ENCODE data around the gene TULP4. TPM values are rescaled to one million over a fixed set of nuclear protein-coding genes. Genes with fewer than 3 reads are reported as not detected.
A peak's percentile ranks its signal among the peaks of the same experiment; 100 is the strongest.

Gene TULP4
- total and polyA plus RNA-seq, 7 experiments from 2014 or later, result 33.3 to 79.0 (median 51.8) TPM

DNA sequence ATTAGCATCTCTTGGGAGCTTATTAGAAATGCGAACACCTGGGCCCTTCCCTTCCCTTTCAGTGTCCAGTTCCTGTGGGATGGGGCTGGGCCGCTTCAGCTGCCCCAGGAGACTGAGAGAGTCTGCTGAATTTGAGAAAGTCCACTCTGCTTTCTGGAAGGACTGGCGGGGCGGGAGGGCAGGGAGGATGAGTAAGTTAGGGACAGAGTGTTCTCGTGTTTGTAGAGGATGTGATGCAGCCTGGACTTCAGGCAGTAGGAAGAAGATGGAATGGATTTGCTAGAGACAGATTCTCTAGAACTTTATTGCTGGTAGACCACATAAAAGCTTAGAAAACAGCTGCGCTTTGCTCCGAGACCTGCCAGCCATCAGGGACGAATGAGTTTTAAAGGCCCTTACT lies 1.1 kb upstream of the TULP4 start:
- H3K36me3 ChIP-seq (ENCODE audit: control insufficient read depth in 2 of 3, insufficient read depth in 3 of 3, low read length in 3 of 3), result peaks cover 0 to 17% (median 0%) of the 10 kb centered on the region in 3 experiments
- no peaks in the 10 kb centered on the region for H3K27me3 Mint-ChIP-seq
- no peak overlapping the region for H3K4me3 ChIP-seq (ENCODE audit: low read length)
- ATAC-seq (no peak), DNase-seq (no peak)
- H3K4me1 ChIP-seq (ENCODE audit: control insufficient read depth in 2 of 2, insufficient read depth in 2 of 2, low read length in 2 of 2), result no peaks in the 10 kb centered on the region
- no peak overlapping the region for H3K27ac ChIP-seq (ENCODE audit: low read depth, low read length)
- peaks cover 0 to 8% (median 0%) of the 10 kb centered on the region in 11 donors for H3K9me3 Mint-ChIP-seq
- peaks cover 6 to 18% (median 10%) of the 10 kb centered on the region in 7 donors for H3K4me1 Mint-ChIP-seq
- peak overlapping the region in 1 of 9 donors; percentile 28 for H3K27ac Mint-ChIP-seq
- peaks cover 20 to 58% (median 53%) of the 10 kb centered on the region in 5 donors for H3K36me3 Mint-ChIP-seq
- ChIA-PET POLR2A (no interaction called here), CTCF (interaction anchor here (0.7 kb wide), 1 partner anchor 1522 kb away, joined by 3 read pairs; no protein-coding TSS in a partner anchor)
- no peaks in the 10 kb centered on the region for H3K9me3 ChIP-seq (ENCODE audit: control insufficient read depth in 2 of 3, low read length in 3 of 3)
- intact Hi-C loops (cut with micrococcal nuclease), result no loop called here
- H3K27me3 ChIP-seq (ENCODE audit: control insufficient read depth in 2 of 2, insufficient read depth in 2 of 2, low read length in 2 of 2), result no peaks in the 10 kb centered on the region
- no peak overlapping the region for H3K4me3 Mint-ChIP-seq

DNA sequence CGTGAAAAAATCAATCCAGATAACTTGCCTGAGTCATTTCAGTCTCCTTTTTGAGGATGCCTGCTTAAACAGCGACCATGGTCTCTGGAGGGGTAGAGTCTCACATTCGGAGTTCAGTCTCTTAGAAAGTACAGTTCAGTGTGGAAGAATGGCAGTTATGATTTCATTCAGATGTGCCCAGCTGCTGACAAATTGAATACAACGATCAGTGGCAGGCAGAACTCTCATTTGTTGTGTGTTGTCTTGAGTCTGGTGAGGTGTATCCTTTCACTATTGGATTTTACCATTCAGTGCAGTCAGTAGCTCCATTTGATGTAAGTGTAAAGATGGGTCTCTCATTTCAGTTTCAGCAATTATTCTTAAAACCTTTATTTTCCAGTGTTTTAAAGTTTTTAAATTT lies 639 bp upstream of the TULP4 start:
- ATAC-seq (no peak), DNase-seq (no peak)
- Histone ChIP-seq H3K27me3 (ENCODE audit: control insufficient read depth in 2 of 2, insufficient read depth in 2 of 2, low read length in 2 of 2) (no peaks in the 10 kb centered on the region), H3K27ac (ENCODE audit: low read depth, low read length) (no peak overlapping the region), H3K9me3 (ENCODE audit: control insufficient read depth in 2 of 3, low read length in 3 of 3) (no peaks in the 10 kb centered on the region), H3K36me3 (ENCODE audit: control insufficient read depth in 2 of 3, insufficient read depth in 3 of 3, low read length in 3 of 3) (peaks cover 0 to 18% (median 0%) of the 10 kb centered on the region in 3 experiments), H3K4me3 (ENCODE audit: low read length) (no peak overlapping the region), H3K4me1 (ENCODE audit: control insufficient read depth in 2 of 2, insufficient read depth in 2 of 2, low read length in 2 of 2) (no peaks in the 10 kb centered on the region)
- Mint-ChIP-seq H3K4me3 (no peak overlapping the region), H3K27me3 (no peaks in the 10 kb centered on the region), H3K4me1 (peaks cover 7 to 18% (median 10%) of the 10 kb centered on the region in 7 donors), H3K9me3 (peaks cover 0 to 11% (median 0%) of the 10 kb centered on the region in 11 donors), H3K36me3 (peaks cover 20 to 63% (median 58%) of the 10 kb centered on the region in 5 donors), H3K27ac (no peak overlapping the region)
- intact Hi-C loops (cut with micrococcal nuclease), result no loop called here
- ChIA-PET CTCF (interaction anchor here (0.7 kb wide), 1 partner anchor 1522 kb away, joined by 3 read pairs; no protein-coding TSS in a partner anchor), POLR2A (no interaction called here)

DNA sequence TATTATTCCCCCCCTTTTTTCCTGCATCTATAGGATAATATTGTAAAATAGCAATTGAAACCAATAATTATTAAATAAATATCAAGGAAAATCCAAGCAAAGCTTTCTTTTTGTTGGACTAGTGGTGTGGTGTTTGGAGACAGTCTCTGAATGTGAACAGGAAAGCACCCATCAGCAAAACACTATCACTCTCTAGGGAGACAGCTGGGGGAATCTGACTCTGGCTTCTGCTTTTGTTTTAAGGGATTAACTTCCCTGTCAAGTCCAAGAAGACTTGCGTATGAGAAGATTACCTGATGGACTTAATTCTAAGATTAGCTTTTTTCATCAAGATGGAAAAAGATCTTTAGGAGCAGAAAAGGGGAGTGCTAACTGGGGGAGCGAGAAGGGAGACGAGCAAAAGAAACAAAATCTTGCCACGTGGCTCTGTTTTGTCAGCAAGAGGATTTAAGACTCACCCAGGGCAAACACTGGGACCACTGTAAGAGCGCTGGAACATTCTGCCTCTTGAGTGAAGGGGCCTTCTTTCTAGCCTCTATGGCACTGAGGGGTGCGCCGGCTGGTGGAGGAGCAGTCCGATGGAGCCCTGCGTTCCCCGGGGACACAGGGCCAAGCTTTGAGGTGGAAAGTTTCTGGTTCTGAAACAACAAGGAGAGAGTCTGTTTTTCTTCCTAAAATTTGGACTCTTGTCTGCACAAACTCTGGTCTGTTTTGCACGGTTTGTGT lies 570 bp downstream of the TULP4 start:
- Histone ChIP-seq H3K27me3 (ENCODE audit: control insufficient read depth in 2 of 2, insufficient read depth in 2 of 2, low read length in 2 of 2) (no peaks in the 10 kb centered on the region), H3K27ac (ENCODE audit: low read depth, low read length) (no peak overlapping the region), H3K4me3 (ENCODE audit: low read length) (no peak overlapping the region), H3K36me3 (ENCODE audit: control insufficient read depth in 2 of 3, insufficient read depth in 3 of 3, low read length in 3 of 3) (peaks cover 0 to 18% (median 0%) of the 10 kb centered on the region in 3 experiments), H3K4me1 (ENCODE audit: control insufficient read depth in 2 of 2, insufficient read depth in 2 of 2, low read length in 2 of 2) (no peaks in the 10 kb centered on the region), H3K9me3 (ENCODE audit: control insufficient read depth in 2 of 3, low read length in 3 of 3) (no peaks in the 10 kb centered on the region)
- Mint-ChIP-seq H3K36me3 (peaks cover 22 to 73% (median 65%) of the 10 kb centered on the region in 5 donors), H3K27ac (no peak overlapping the region), H3K4me3 (no peak overlapping the region), H3K27me3 (no peaks in the 10 kb centered on the region), H3K4me1 (peaks cover 7 to 19% (median 10%) of the 10 kb centered on the region in 7 donors), H3K9me3 (peaks cover 0 to 11% (median 0%) of the 10 kb centered on the region in 11 donors)
- intact Hi-C loops (cut with micrococcal nuclease), result no loop called here
- no peak for ATAC-seq
- POLR2A ChIA-PET, result no interaction called here
- DNase-seq, result no peak
- CTCF ChIA-PET, result no interaction called here

DNA sequence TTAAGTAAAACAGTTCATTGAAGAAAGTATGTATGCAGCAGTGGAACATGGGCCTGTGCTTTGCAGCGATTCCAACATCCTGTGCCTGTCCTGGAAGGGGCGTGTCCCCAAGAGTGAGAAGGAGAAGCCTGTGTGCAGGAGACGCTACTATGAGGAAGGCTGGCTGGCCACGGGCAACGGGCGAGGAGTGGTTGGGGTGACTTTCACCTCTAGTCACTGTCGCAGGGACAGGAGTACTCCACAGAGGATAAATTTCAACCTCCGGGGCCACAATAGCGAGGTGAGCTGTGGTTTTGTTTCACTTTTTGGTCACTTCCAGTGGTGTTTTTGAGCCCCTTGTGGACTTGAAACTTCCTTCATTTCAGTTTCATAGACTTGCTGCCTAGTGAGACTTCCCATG lies 1.7 kb downstream of the TULP4 start:
- Mint-ChIP-seq H3K27ac (peak overlapping the region in 2 of 9 donors; percentile 36 to 43), H3K9me3 (peaks cover 0 to 11% (median 0%) of the 10 kb centered on the region in 11 donors), H3K27me3 (no peaks in the 10 kb centered on the region), H3K4me1 (peaks cover 7 to 26% (median 13%) of the 10 kb centered on the region in 7 donors), H3K4me3 (peak overlapping the region in 2 of 10 donors; percentile 19 to 41), H3K36me3 (peaks cover 22 to 78% (median 65%) of the 10 kb centered on the region in 5 donors)
- DNase-seq (no peak), ATAC-seq (peak; percentile 73)
- Histone ChIP-seq H3K27me3 (ENCODE audit: control insufficient read depth in 2 of 2, insufficient read depth in 2 of 2, low read length in 2 of 2) (no peaks in the 10 kb centered on the region), H3K4me3 (ENCODE audit: low read length) (no peak overlapping the region), H3K36me3 (ENCODE audit: control insufficient read depth in 2 of 3, insufficient read depth in 3 of 3, low read length in 3 of 3) (peaks cover 0 to 18% (median 0%) of the 10 kb centered on the region in 3 experiments), H3K27ac (ENCODE audit: low read depth, low read length) (no peak overlapping the region), H3K4me1 (ENCODE audit: control insufficient read depth in 2 of 2, insufficient read depth in 2 of 2, low read length in 2 of 2) (no peaks in the 10 kb centered on the region), H3K9me3 (ENCODE audit: control insufficient read depth in 2 of 3, low read length in 3 of 3) (no peaks in the 10 kb centered on the region)
- ChIA-PET CTCF (no interaction called here), POLR2A (no interaction called here)
- intact Hi-C loops (cut with micrococcal nuclease), result no loop called here

DNA sequence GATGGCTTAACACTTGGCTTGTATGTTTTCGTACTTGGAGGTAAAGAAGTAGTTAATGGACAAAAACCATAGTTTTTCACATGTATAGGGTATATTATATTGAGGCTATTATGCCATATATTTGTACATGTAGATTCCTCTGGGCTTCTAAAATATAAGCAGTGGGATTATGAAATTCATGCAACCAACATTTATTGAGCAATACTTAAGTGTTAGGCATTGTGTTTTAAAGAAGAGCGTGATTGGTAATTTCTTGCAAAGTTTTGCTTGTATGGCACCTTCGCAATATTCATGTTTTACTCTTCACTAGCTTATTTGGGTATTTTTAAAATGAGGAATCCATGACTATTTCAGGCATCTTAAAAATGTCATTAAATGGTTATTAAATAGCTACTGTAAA lies 2.5 kb downstream of the TULP4 start:
- peaks cover 0 to 11% (median 0%) of the 10 kb centered on the region in 11 donors for H3K9me3 Mint-ChIP-seq
- no peaks in the 10 kb centered on the region for H3K9me3 ChIP-seq (ENCODE audit: control insufficient read depth in 2 of 3, low read length in 3 of 3)
- H3K36me3 ChIP-seq (ENCODE audit: control insufficient read depth in 2 of 3, insufficient read depth in 3 of 3, low read length in 3 of 3), result peaks cover 0 to 18% (median 0%) of the 10 kb centered on the region in 3 experiments
- no peak overlapping the region for H3K4me3 Mint-ChIP-seq
- intact Hi-C loops (cut with micrococcal nuclease), result no loop called here
- H3K4me1 Mint-ChIP-seq, result peaks cover 7 to 31% (median 16%) of the 10 kb centered on the region in 7 donors
- POLR2A ChIA-PET, result no interaction called here
- H3K27ac ChIP-seq (ENCODE audit: low read depth, low read length), result no peak overlapping the region
- no peak overlapping the region for H3K4me3 ChIP-seq (ENCODE audit: low read length)
- ATAC-seq, result peak; percentile 10
- DNase-seq, result no peak
- H3K4me1 ChIP-seq (ENCODE audit: control insufficient read depth in 2 of 2, insufficient read depth in 2 of 2, low read length in 2 of 2), result no peaks in the 10 kb centered on the region
- H3K27ac Mint-ChIP-seq, result no peak overlapping the region
- no peaks in the 10 kb centered on the region for H3K27me3 ChIP-seq (ENCODE audit: control insufficient read depth in 2 of 2, insufficient read depth in 2 of 2, low read length in 2 of 2)
- CTCF ChIA-PET, result no interaction called here
- H3K27me3 Mint-ChIP-seq, result no peaks in the 10 kb centered on the region
- peaks cover 22 to 83% (median 70%) of the 10 kb centered on the region in 5 donors for H3K36me3 Mint-ChIP-seq

DNA sequence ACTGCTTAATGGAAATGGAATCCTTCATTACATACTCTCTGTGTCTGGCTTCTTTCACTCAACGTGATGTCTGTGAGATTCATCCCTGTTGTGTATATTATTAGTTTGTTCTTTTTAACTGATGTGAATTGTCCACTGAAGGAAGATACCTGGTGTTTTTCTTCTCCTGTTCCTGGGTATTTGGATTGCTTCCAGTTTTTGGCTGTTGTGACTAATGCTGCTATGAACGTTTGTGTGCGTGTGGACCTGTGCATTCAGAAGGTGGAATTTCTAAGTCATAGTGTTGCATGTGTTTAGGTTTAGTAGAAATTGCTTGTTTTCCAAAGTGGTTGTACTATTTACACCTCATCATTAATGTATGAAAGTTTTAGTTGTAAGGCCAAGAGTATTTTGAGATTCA lies 3.8 kb downstream of the TULP4 start:
- peaks cover 0 to 11% (median 0%) of the 10 kb centered on the region in 11 donors for H3K9me3 Mint-ChIP-seq
- H3K36me3 Mint-ChIP-seq, result peaks cover 26 to 82% (median 69%) of the 10 kb centered on the region in 5 donors

More for the DNA sequence above, 3.8 kb downstream of the TULP4 start:
- no peak for DNase-seq
- ATAC-seq, result no peak
- Mint-ChIP-seq H3K4me1 (peaks cover 10 to 40% (median 19%) of the 10 kb centered on the region in 7 donors), H3K4me3 (no peak overlapping the region), H3K27ac (no peak overlapping the region), H3K27me3 (no peaks in the 10 kb centered on the region)
- ChIA-PET POLR2A (no interaction called here), CTCF (no interaction called here)
- Histone ChIP-seq H3K4me3 (ENCODE audit: low read length) (no peak overlapping the region), H3K4me1 (ENCODE audit: control insufficient read depth in 2 of 2, insufficient read depth in 2 of 2, low read length in 2 of 2) (no peaks in the 10 kb centered on the region), H3K9me3 (ENCODE audit: control insufficient read depth in 2 of 3, low read length in 3 of 3) (no peaks in the 10 kb centered on the region), H3K27me3 (ENCODE audit: control insufficient read depth in 2 of 2, insufficient read depth in 2 of 2, low read length in 2 of 2) (no peaks in the 10 kb centered on the region), H3K36me3 (ENCODE audit: control insufficient read depth in 2 of 3, insufficient read depth in 3 of 3, low read length in 3 of 3) (peaks cover 0 to 18% (median 0%) of the 10 kb centered on the region in 3 experiments), H3K27ac (ENCODE audit: low read depth, low read length) (no peak overlapping the region)
- intact Hi-C loops (cut with micrococcal nuclease), result no loop called here

All from naive thymus-derived CD4-positive, alpha-beta T cell (primary cell).